ENCODE results near the gene TAF1B. TPM values are rescaled to one million over a fixed set of nuclear protein-coding genes. Genes with fewer than 3 reads are reported as not detected.
"Not testable (repeated sequence)": the region's sequence is repeated elsewhere in the genome, so short reads cannot be mapped to it uniquely, and the experiment has no call there.

Gene TAF1B
- total RNA-seq, 1 donor from 2014 or later = 19.0 TPM

GRCh38 chr2:9830685-9831410 is 12.4 kb upstream of the TAF1B start:
- no peak for DNase-seq (ENCODE audit: low read depth in 2 of 2)

- DNase-seq (ENCODE audit: low read depth in 2 of 2) = no peak
These were observed 11.6 kb upstream of the TAF1B start for GRCh38 chr2:9831670-9832069.

- DNase-seq (ENCODE audit: low read depth in 2 of 2) = no peak
These were observed 10.7 kb upstream of the TAF1B start for GRCh38 chr2:9832586-9832985.

GRCh38 chr2:9835068-9835467 is 8.2 kb upstream of the TAF1B start:
- DNase-seq (ENCODE audit: low read depth in 2 of 2) = not testable (repeated sequence)

GRCh38 chr2:9836074-9836473 is 7.2 kb upstream of the TAF1B start:
- DNase-seq (ENCODE audit: low read depth in 2 of 2) = no peak

GRCh38 chr2:9836517-9836916 is 6.8 kb upstream of the TAF1B start:
- DNase-seq (ENCODE audit: low read depth in 2 of 2) = no peak

- no peak for DNase-seq (ENCODE audit: low read depth in 2 of 2)
These were observed 5.8 kb upstream of the TAF1B start for GRCh38 chr2:9837451-9837850.

GRCh38 chr2:9838391-9838790 is 4.9 kb upstream of the TAF1B start:
- DNase-seq (ENCODE audit: low read depth in 2 of 2) = no peak

- no peak for DNase-seq (ENCODE audit: low read depth in 2 of 2)
These were observed 616 bp upstream of the TAF1B start for GRCh38 chr2:9842487-9843228.

- DNase-seq (ENCODE audit: low read depth in 2 of 2) = peak; percentile 33 to 50
These were observed 786 bp downstream of the TAF1B start for GRCh38 chr2:9844036-9844483.

GRCh38 chr2:9844576-9844975 is 1.3 kb downstream of the TAF1B start:
- DNase-seq (ENCODE audit: low read depth in 2 of 2) = no peak

- peak in 1 of 2 donors; percentile 59 for DNase-seq (ENCODE audit: low read depth in 2 of 2)
These were observed 3.3 kb downstream of the TAF1B start for GRCh38 chr2:9846554-9846953.

GRCh38 chr2:9847140-9847539 is 3.9 kb downstream of the TAF1B start:
- DNase-seq (ENCODE audit: low read depth in 2 of 2) = no peak

GRCh38 chr2:9852881-9853280 is 9.6 kb downstream of the TAF1B start:
- DNase-seq (ENCODE audit: low read depth in 2 of 2) = no peak

- DNase-seq (ENCODE audit: low read depth in 2 of 2) = no peak
These were observed 14.8 kb downstream of the TAF1B start for GRCh38 chr2:9857814-9858729.

- DNase-seq (ENCODE audit: low read depth in 2 of 2) = no peak
These were observed 15.4 kb downstream of the TAF1B start for GRCh38 chr2:9858730-9859068.

GRCh38 chr2:9860922-9861580 is 17.8 kb downstream of the TAF1B start:
- DNase-seq (ENCODE audit: low read depth in 2 of 2) = not testable (repeated sequence)

- no peak for DNase-seq (ENCODE audit: low read depth in 2 of 2)
These were observed 24.6 kb downstream of the TAF1B start for GRCh38 chr2:9867881-9868280.

GRCh38 chr2:9873337-9873736 is 30.1 kb downstream of the TAF1B start:
- DNase-seq (ENCODE audit: low read depth in 2 of 2) = no peak

GRCh38 chr2:9877026-9877425 is 33.8 kb downstream of the TAF1B start:
- DNase-seq (ENCODE audit: low read depth in 2 of 2) = no peak

GRCh38 chr2:9877726-9878125 is 34.5 kb downstream of the TAF1B start:
- DNase-seq (ENCODE audit: low read depth in 2 of 2) = no peak
